HEK293 (cell line): Measurements from ENCODE around the gene SLC15A4.

Experiments
- CTCF ChIA-PET: fragments of 350-600 bp; formaldehyde crosslinking; extraction: SDS; loops from one replicate; lab custom pipeline; 2021; ENCODE audit warnings: antibody characterized with exemption; lab: Yijun Ruan, JAX
- POLR2A ChIA-PET: fragments of 300-600 bp; formaldehyde crosslinking; extraction: SDS; loops from one replicate; lab custom pipeline; 2020; ENCODE audit warnings: antibody characterized with exemption, inconsistent platforms; lab: Yijun Ruan, JAX
- H3K27ac ChIP-seq: fragments of 200-500 bp; sonication (Bioruptor generic); 2 replicates; pipeline ENCODE4 v1.5.1; 2014; ENCODE audit warnings: low read depth, low read length, control low read depth, inconsistent platforms; ENCODE audit errors: extremely low read depth
- H3K36me3 ChIP-seq, 2 experiments: fragments of 200-500 bp in 1 of 2; sonication (Bioruptor generic) in 1 of 2; 1 replicate in 1 of 2; 2 replicates in 1 of 2; pipeline ENCODE4 v1.5.1; 2014 to 2017; ENCODE audit warnings: inconsistent platforms in 2 of 2, low read length in 2 of 2; ENCODE audit not compliant: control insufficient read depth in 2 of 2, insufficient read depth in 1 of 2
- H3K4me1 ChIP-seq: fragments of 200-500 bp; sonication (Bioruptor generic); 2 replicates; pipeline ENCODE4 v1.5.1; 2014; ENCODE audit warnings: mild to moderate bottlenecking, low read length, inconsistent platforms; ENCODE audit not compliant: control insufficient read depth, insufficient read depth
- H3K4me3 ChIP-seq: 2 replicates; pipeline ENCODE4 v1.5.1; 2011; ENCODE audit warnings: low read depth, mild to moderate bottlenecking, control low read depth, low read length, moderate library complexity
- H3K9me3 ChIP-seq: fragments of 200-500 bp; sonication (Bioruptor generic); 2 replicates; pipeline ENCODE4 v1.5.1; 2014; ENCODE audit warnings: low read depth, low read length, inconsistent platforms; ENCODE audit not compliant: control insufficient read depth, insufficient read depth
- BCL11B ChIP-seq: fragments of 450-650 bp; formaldehyde crosslinking; IDR thresholded peaks from 2 replicates; pipeline ENCODE4 v1.5.1; 2016; ENCODE audit warnings: low read depth, missing biosample characterization, missing genetic modification characterization
- EGR2 ChIP-seq: fragments of 450-650 bp; formaldehyde crosslinking; IDR thresholded peaks from 2 replicates; pipeline ENCODE4 v1.5.1; 2016; ENCODE audit warnings: low read depth, missing biosample characterization, missing genetic modification characterization
- SP2 ChIP-seq: fragments of 450-650 bp; formaldehyde crosslinking; IDR thresholded peaks from 2 replicates; pipeline ENCODE4 v1.5.1; 2016; ENCODE audit warnings: missing biosample characterization, missing genetic modification characterization
- SP3 ChIP-seq: fragments of 450-650 bp; formaldehyde crosslinking; IDR thresholded peaks from 2 replicates; pipeline ENCODE4 v1.5.1; 2016; ENCODE audit warnings: missing biosample characterization, missing genetic modification characterization
- TSHZ1 ChIP-seq: fragments of 450-650 bp; formaldehyde crosslinking; IDR thresholded peaks from 2 replicates; pipeline ENCODE4 v1.5.1; 2016; ENCODE audit warnings: missing biosample characterization, missing genetic modification characterization, borderline replicate concordance
- YY1 ChIP-seq: fragments of 450-650 bp; formaldehyde crosslinking; IDR thresholded peaks from 2 replicates; pipeline ENCODE4 v1.5.1; 2018; ENCODE audit warnings: missing biosample characterization, missing genetic modification characterization
- ZFHX2 ChIP-seq: fragments of 450-650 bp; formaldehyde crosslinking; conservative IDR thresholded peaks from 2 replicates; pipeline ENCODE4 v1.5.1; 2016; ENCODE audit warnings: missing biosample characterization, missing genetic modification characterization
- ZNF146 ChIP-seq: fragments of 450-650 bp; formaldehyde crosslinking; IDR thresholded peaks from 2 replicates; pipeline ENCODE4 v1.5.1; 2016; ENCODE audit warnings: missing biosample characterization, missing genetic modification characterization
- ZNF211 ChIP-seq: fragments of 450-650 bp; formaldehyde crosslinking; IDR thresholded peaks from 2 replicates; pipeline ENCODE4 v1.5.1; 2016; ENCODE audit warnings: low read depth, missing biosample characterization, missing genetic modification characterization
- ZNF558 ChIP-seq: fragments of 450-650 bp; formaldehyde crosslinking; IDR thresholded peaks from 2 replicates; pipeline ENCODE4 v1.5.1; 2016; ENCODE audit warnings: missing biosample characterization, missing genetic modification characterization
- ZNF677 ChIP-seq: fragments of 450-650 bp; IDR thresholded peaks from 2 replicates; pipeline ENCODE4 v1.5.0; 2018; ENCODE audit warnings: missing biosample characterization, mild to moderate bottlenecking, missing genetic modification characterization, moderate library complexity
- ZNF76 ChIP-seq: fragments of 450-650 bp; formaldehyde crosslinking; IDR thresholded peaks from 2 replicates; pipeline ENCODE4; 2016; ENCODE audit warnings: low read depth, missing biosample characterization, missing genetic modification characterization, borderline replicate concordance
- ZNF776 ChIP-seq: fragments of 450-650 bp; formaldehyde crosslinking; IDR thresholded peaks from 2 replicates; pipeline ENCODE4 v1.5.0; 2017; ENCODE audit warnings: missing biosample characterization, missing genetic modification characterization, borderline replicate concordance
- ZNF792 ChIP-seq: fragments of 450-650 bp; formaldehyde crosslinking; IDR thresholded peaks from 2 replicates; pipeline ENCODE4 v1.5.1; 2016; ENCODE audit warnings: missing biosample characterization, missing genetic modification characterization
- TF ChIP-seq, protein P1 (sequence below): sonication (generic); formaldehyde crosslinking; IDR thresholded peaks from 2 replicates; pipeline ENCODE4 v1.8.1; 2022; ENCODE audit warnings: mild to moderate bottlenecking, moderate library complexity, missing genetic modification reagents
- TF ChIP-seq, protein P2 (sequence below): fragments of 450-650 bp; formaldehyde crosslinking; IDR thresholded peaks from 2 replicates; pipeline ENCODE4 v1.5.1; 2017; ENCODE audit warnings: missing biosample characterization, missing genetic modification characterization

The SLC15A4 gene

DNA sequence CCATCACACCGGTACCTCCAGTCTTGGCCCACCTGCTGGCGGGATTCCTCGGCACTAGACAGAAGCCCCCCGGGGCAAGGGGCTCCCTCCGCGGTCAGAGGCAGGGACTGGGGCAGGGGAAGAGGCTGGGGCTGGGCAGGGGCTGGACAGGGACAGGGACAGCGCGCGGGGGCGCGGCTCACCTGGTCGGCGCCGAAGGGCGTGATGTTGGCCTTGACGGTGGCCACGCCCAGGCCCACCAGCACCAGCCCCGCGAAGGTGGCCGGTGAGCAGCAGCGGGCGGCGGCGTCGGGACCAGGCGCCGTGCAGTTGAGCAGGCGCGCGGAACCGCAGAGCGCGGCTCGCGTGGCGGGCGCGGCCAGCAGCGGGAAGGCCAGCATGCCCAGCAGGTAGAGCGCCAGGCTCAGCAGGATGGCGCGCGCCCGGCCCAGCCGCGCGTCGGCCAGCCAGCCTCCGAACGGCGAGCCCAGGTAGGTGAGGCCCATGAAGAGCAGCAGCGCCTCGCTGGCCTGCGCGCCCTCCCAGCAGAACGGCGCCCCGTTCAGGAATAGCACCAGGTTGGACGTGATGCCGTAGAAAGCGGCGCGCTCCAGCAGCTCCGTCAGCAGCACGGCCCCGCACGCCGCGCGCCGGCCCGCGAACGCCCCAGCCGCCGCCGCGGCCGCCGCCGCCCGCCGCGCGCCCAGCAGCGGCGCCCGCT is 392 bp downstream of the SLC15A4 start (continued):
- TF ChIP-seq, protein P1, sequence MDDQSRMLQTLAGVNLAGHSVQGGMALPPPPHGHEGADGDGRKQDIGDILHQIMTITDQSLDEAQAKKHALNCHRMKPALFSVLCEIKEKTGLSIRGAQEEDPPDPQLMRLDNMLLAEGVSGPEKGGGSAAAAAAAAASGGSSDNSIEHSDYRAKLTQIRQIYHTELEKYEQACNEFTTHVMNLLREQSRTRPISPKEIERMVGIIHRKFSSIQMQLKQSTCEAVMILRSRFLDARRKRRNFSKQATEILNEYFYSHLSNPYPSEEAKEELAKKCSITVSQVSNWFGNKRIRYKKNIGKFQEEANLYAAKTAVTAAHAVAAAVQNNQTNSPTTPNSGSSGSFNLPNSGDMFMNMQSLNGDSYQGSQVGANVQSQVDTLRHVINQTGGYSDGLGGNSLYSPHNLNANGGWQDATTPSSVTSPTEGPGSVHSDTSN (CRISPR knock-in tag), result 0 out of 2 replicates have a peak, but pooled peaks have one; percentile 10
- peak; percentile 33 for TF ChIP-seq SP3 (tag by site-specific recombination)
- TF ChIP-seq, all 188 proteins: peak for 12

GRCh38 chr12:128820723-128821432 is 2.9 kb downstream of the SLC15A4 start:
- no peak overlapping the region for H3K4me3 ChIP-seq
- CTCF ChIA-PET, result no interaction called here
- peaks cover 13% of the 10 kb centered on the region for H3K4me1 ChIP-seq
- H3K27ac ChIP-seq, result no peak overlapping the region
- peaks cover 0 to 18% of the 10 kb centered on the region in 2 experiments; a peak in 2 of 3 replicates for H3K36me3 ChIP-seq
- peak; percentile 82 for TF ChIP-seq EGR2
- TF ChIP-seq ZFHX2 (tag by site-specific recombination), result peak; percentile 65
- 0 out of 2 replicates have a peak, but pooled peaks have one; percentile 13 for TF ChIP-seq SP2 (tag by site-specific recombination)
- no peak for TF ChIP-seq ZNF776
- TF ChIP-seq ZNF558 (tag by site-specific recombination), result no peak
- POLR2A ChIA-PET, result interaction anchor here (0.6 kb wide), 1 partner anchor 36 kb away, joined by 3 read pairs; no protein-coding TSS in a partner anchor
- no peaks in the 10 kb centered on the region for H3K9me3 ChIP-seq

DNA sequence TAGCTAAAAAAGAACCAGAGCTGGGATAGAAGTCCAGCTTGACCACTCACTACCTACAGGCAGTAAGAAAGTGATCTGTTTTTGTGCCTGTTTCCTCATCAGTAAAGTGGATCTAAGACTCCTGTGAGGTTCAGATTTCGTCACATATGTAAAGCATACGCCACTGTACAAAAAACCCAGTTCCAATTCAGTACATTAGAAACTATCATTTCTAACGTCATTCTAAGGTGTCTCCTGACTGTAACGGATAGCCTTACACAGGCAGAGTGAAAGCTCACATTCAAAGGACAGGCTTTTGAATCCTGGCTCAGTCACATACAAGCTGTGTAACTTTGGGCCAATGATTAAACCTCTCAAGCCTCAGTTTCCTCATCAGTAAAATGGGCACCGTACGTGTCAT is 3.5 kb downstream of the SLC15A4 start:
- TF ChIP-seq YY1, result no peak
- no peak for TF ChIP-seq ZNF792 (tag by site-specific recombination)
- TF ChIP-seq ZNF211, result no peak
- TF ChIP-seq BCL11B, result no peak
- no peak for TF ChIP-seq ZNF146 (tag by site-specific recombination)
- TF ChIP-seq, protein P2, sequence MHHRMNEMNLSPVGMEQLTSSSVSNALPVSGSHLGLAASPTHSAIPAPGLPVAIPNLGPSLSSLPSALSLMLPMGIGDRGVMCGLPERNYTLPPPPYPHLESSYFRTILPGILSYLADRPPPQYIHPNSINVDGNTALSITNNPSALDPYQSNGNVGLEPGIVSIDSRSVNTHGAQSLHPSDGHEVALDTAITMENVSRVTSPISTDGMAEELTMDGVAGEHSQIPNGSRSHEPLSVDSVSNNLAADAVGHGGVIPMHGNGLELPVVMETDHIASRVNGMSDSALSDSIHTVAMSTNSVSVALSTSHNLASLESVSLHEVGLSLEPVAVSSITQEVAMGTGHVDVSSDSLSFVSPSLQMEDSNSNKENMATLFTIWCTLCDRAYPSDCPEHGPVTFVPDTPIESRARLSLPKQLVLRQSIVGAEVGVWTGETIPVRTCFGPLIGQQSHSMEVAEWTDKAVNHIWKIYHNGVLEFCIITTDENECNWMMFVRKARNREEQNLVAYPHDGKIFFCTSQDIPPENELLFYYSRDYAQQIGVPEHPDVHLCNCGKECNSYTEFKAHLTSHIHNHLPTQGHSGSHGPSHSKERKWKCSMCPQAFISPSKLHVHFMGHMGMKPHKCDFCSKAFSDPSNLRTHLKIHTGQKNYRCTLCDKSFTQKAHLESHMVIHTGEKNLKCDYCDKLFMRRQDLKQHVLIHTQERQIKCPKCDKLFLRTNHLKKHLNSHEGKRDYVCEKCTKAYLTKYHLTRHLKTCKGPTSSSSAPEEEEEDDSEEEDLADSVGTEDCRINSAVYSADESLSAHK (tag by site-specific recombination), result peak; percentile 54; the same call in 1 of the 2 replicates
- TF ChIP-seq TSHZ1 (tag by site-specific recombination), result no peak
- TF ChIP-seq ZNF76 (tag by site-specific recombination), result no peak
- TF ChIP-seq ZNF677 (tag by site-specific recombination), result no peak
- H3K4me3 ChIP-seq, result no peak overlapping the region
- H3K9me3 ChIP-seq, result no peaks in the 10 kb centered on the region
- no peak overlapping the region for H3K27ac ChIP-seq
- H3K36me3 ChIP-seq, result peaks cover 0 to 18% of the 10 kb centered on the region in 2 experiments; a peak in 2 of 3 replicates
- ChIA-PET POLR2A (interaction anchor here (0.6 kb wide), 1 partner anchor 37 kb away, joined by 3 read pairs; no protein-coding TSS in a partner anchor), CTCF (no interaction called here)
- peaks cover 13% of the 10 kb centered on the region for H3K4me1 ChIP-seq
